Epithelial cell of esophagus (primary cell): ENCODE measurements around the gene BCAS4.

ENCODE experiments used
- DNase-seq: peaks from one replicate; pipeline ENCODE4 v3.0.0; 2010; ENCODE audit warnings: low read depth
- H3K4me3 ChIP-seq: 2 replicates; pipeline ENCODE4 v1.5.1; 2011; ENCODE audit warnings: mild to moderate bottlenecking, low read length, control low read depth
- CTCF ChIP-seq: IDR thresholded peaks from 2 replicates; pipeline ENCODE4 v1.5.1; 2011; ENCODE audit warnings: low read depth, mild to moderate bottlenecking, low read length, control low read depth, inconsistent platforms; ENCODE audit not compliant: insufficient read depth; ENCODE audit errors: missing control alignments

BCAS4 gene

GRCh38 chr20:50845566-50846215 lies 50.8 kb downstream of the BCAS4 start:
- peak; percentile 69 for DNase-seq
- H3K4me3 ChIP-seq: no peak overlapping the region
- TF ChIP-seq CTCF: no peak

GRCh38 chr20:50848341-50848808 lies 53.5 kb downstream of the BCAS4 start:
- no peak for TF ChIP-seq CTCF
- no peak overlapping the region for H3K4me3 ChIP-seq
- DNase-seq: peak; percentile 82

- H3K4me3 ChIP-seq: no peak overlapping the region
- no peak for TF ChIP-seq CTCF
- no peak for DNase-seq
Measured at GRCh38 chr20:50848846-50849673, 54.2 kb downstream of the BCAS4 start.

GRCh38 chr20:50850721-50851286 lies 55.9 kb downstream of the BCAS4 start:
- no peak for TF ChIP-seq CTCF

GRCh38 chr20:50852085-50852484 lies 57.2 kb downstream of the BCAS4 start:
- no peak for DNase-seq
- TF ChIP-seq CTCF: no peak
- no peak overlapping the region for H3K4me3 ChIP-seq

More at GRCh38 chr20:50850721-50851286, 55.9 kb downstream of the BCAS4 start:
- DNase-seq: peak; percentile 10
- H3K4me3 ChIP-seq: no peak overlapping the region

GRCh38 chr20:50854506-50855249 lies 59.8 kb downstream of the BCAS4 start:
- TF ChIP-seq CTCF: no peak
- DNase-seq: no peak
- no peak overlapping the region for H3K4me3 ChIP-seq
